HG03439 (cell line): Measurements from ENCODE around the gene EN1.

Source experiments
- ATAC-seq: cut with Tn5 transposase; IDR thresholded peaks from one replicate; pipeline ENCODE4 v1.9.1; 2021; ENCODE audit warnings: mild to moderate bottlenecking, moderate library complexity; ENCODE audit not compliant: unreplicated experiment

Gene EN1

GRCh38 chr2:118843483-118844132 lies 3.8 kb downstream of the EN1 start:
- no peak for ATAC-seq

- ATAC-seq, result no peak
These were observed 4.6 kb downstream of the EN1 start for GRCh38 chr2:118842661-118843482.

GRCh38 chr2:118841828-118842461 lies 5.5 kb downstream of the EN1 start:
- ATAC-seq, result no peak

- ATAC-seq, result no peak
These were observed 6.0 kb downstream of the EN1 start for GRCh38 chr2:118841450-118841827.

GRCh38 chr2:118838741-118839455 lies 8.6 kb downstream of the EN1 start:
- no peak for ATAC-seq

- ATAC-seq, result no peak
These were observed 9.8 kb downstream of the EN1 start for GRCh38 chr2:118837621-118838020.

GRCh38 chr2:118837067-118837466 lies 10.4 kb downstream of the EN1 start:
- no peak for ATAC-seq

- ATAC-seq, result no peak
These were observed 11.0 kb downstream of the EN1 start for GRCh38 chr2:118836411-118836930.

GRCh38 chr2:118835746-118836410 lies 11.6 kb downstream of the EN1 start:
- ATAC-seq, result no peak

- ATAC-seq, result no peak
These were observed 12.3 kb downstream of the EN1 start for GRCh38 chr2:118834901-118835745.

GRCh38 chr2:118834440-118834810 lies 13.0 kb downstream of the EN1 start:
- ATAC-seq, result no peak

GRCh38 chr2:118833716-118834439 lies 13.6 kb downstream of the EN1 start:
- ATAC-seq, result no peak

- ATAC-seq, result no peak
These were observed 14.4 kb downstream of the EN1 start for GRCh38 chr2:118832791-118833715.

GRCh38 chr2:118832071-118832790 lies 15.2 kb downstream of the EN1 start:
- ATAC-seq, result no peak

GRCh38 chr2:118830881-118831280 lies 16.6 kb downstream of the EN1 start:
- no peak for ATAC-seq

GRCh38 chr2:118830118-118830517 lies 17.3 kb downstream of the EN1 start:
- no peak for ATAC-seq

- ATAC-seq, result no peak
These were observed 21.4 kb downstream of the EN1 start for GRCh38 chr2:118826093-118826492.
